HG03565 (cell line): Measurements from ENCODE around the gene ZNF385A.
"Not testable (repeated sequence)": the region's sequence is repeated elsewhere in the genome, so short reads cannot be mapped to it uniquely, and the experiment has no call there.

ENCODE experiments used
- ATAC-seq: cut with Tn5 transposase; IDR thresholded peaks from one replicate; pipeline ENCODE4 v1.9.1; 2021; ENCODE audit warnings: mild to moderate bottlenecking, moderate library complexity; ENCODE audit not compliant: unreplicated experiment

The ZNF385A gene

DNA sequence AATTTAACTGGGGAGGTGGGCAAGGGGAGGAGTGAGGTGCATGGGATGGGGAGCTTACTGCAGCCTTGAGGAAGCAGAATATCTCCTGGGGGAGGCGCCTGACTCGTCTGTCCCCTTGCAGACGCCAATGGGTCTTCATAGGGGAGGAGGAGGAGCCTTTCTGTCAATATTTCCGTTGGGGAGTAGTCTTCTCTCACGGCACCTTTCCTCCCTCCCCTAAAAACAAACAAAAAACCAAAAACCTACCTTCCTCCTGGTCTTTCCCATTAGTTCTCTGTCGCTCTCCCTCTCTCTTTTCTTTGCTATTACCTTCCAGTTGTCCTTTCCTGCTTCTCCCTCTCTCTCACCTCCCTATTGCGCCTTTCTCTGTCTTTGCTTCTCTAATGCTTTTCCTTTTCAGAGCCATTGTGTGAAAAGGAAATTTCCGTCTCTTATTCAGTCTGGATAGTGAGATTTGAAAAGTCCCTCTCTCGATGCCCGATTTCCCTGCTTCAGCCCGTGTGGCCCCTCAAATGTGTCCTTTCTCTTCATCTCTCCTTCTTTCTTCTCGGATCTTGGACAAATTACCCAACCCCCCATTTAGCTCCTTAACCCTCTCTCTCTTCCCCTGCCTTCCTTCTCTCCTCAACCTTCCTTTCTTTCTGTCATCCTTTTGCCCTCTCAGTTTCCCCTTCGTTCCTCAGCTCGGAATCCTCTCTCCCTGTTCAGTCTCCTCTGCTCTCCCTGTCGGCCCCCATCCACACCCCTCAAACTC, 26.2 kb downstream of the ZNF385A start:
- no peak for ATAC-seq

- ATAC-seq: no peak
Observed at GRCh38 chr12:54357506-54358190, 26.9 kb downstream of the ZNF385A start.

GRCh38 chr12:54356951-54357356, 27.6 kb downstream of the ZNF385A start:
- no peak for ATAC-seq

- ATAC-seq: no peak
Observed at GRCh38 chr12:54356228-54356627, 28.3 kb downstream of the ZNF385A start.

DNA sequence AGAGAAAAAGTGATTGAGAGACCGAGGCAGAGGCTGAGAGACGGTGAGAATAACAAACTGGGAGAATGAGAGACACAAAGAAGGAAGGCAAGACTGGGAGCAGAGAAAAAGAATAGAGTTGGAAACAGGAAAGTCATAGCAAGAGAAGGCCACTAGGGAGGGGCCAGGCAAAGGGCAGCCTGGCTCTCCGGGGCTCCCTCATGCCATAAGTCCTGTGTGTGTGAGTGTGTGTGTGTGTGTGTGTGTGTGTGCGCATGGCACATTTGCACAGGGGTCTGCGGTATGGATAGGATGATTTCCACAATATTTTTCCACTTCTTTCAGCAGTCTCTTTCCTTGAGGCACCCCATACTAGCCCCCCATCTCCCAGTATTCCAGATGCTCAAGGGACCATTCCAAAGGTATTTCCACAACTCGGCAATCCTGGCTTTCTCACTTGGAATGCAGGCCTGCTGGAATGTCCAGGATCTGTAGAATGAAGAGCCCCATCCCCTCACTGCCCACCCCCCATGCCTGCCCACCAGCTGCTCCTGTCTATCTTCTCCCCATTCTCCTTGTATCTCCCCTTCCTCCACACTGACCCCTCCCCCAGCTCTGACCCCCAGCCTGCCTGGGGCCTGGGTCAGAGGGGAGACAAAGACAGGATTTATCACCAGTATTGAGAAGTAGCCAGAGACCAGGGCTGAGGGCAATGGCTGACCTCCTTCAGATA, 29.3 kb downstream of the ZNF385A start:
- ATAC-seq: no peak

DNA sequence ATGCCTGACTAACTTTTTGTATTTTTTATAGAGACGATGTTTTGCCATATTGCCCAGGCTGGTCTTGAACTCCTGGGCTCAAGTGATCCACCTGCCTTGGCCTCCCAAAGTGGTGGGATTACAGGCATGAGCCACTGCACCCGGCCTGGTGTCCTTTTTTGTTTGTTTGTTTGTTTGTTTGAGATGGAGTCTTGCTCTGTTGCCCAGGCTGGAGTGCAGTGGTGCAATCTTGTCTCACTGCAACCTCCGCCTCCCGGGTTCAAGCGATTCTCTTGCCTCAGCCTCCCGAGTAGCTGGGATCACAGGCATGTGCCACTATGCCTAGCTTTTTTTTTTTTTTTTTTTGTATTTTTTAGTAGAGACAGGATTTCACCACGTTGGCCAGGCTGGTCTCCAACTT, 30.3 kb downstream of the ZNF385A start:
- not testable (repeated sequence) for ATAC-seq

DNA sequence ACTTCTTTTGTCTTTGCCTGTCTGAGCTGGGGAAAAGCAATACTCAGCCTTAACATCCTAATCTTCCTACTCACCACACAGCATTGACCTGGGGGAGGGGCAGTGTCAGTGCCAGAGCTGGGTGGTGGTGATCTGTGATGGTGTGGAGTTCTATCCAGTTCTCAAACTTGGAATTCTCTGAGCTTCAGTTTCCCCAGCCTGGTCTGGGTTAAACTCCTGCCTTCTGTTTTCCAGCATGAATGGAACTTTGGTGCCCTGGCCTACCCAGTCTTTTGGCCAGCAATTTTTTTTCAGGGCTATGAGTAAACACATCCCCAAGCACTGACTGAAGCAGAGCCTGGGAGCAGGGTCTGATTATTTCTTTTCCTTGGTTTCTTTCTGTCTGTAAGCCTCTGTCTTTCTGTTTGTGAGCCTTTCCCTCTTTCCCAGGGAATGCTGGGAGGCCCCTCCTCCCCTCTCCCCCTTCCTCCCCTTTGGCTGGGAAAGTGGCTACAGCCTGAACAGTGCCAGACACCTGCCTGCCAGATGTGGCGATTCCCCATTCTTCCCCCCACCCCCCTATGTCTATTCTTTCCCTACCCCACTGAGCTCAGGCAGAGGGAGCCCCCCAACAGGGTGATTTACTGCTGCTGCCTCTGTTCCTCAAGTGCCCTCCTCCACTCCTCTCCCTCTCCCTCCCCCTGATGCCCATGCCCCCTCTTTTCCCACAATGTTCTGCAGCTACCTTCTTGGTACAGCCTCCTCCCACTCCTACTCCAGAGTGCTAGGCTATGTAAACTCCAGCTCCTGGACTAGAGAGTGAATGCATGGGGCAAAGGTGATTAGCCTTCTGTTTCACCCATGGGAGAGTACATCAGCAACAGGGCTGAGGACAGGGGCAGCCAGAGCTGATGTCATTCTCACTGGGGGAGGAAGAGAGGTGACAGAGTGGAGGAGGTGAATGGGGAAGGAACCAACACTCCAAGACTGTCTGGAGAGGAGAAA, 31.4 kb downstream of the ZNF385A start:
- no peak for ATAC-seq

DNA sequence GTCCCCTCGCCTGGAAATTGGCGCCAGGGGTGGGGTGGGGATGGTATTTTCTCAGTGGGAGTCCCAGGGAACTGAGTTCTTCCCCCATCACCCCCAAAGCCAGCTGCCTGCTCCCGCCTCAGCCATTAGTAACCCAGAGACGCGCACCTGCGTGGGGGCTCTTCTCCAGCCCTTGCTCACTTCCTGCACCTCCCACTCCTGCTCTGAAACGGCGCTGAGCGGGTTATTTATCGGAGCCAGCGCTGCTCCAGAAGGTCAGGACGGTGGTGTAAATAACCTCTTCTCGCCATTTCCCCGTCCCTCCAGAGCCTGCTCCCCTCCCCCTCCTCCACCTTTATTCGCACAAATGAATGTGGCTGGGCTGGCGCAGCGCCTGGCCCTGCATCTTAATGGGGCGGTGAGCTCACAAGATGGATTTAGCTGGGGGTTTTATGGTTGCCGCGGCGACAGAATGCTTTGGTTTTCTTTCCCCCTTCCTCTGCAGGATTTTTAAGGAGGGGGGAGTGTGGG, 32.5 kb downstream of the ZNF385A start:
- ATAC-seq: no peak

- no peak for ATAC-seq
Observed at GRCh38 chr12:54351341-54351740, 33.2 kb downstream of the ZNF385A start.

GRCh38 chr12:54350743-54351142, 33.8 kb downstream of the ZNF385A start:
- ATAC-seq: no peak

DNA sequence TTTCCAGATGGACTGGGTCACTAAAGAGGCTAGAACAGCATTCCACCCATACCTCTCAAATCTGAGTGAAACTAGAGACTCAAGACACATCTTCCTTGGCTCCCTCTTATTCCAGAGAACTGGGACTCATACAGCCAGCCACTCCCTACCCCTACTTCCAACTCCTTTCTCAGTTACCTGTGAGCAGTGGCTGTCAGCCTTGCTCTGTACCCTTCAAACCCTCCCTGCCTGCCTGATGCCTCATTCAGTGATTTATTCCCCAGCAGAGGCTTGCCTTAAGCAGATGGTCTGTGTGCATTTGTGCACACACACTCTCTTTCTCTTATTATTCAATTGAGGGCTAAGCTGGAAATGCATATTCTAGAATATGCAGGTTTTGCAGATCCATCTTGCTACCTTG, 34.9 kb downstream of the ZNF385A start:
- no peak for ATAC-seq

DNA sequence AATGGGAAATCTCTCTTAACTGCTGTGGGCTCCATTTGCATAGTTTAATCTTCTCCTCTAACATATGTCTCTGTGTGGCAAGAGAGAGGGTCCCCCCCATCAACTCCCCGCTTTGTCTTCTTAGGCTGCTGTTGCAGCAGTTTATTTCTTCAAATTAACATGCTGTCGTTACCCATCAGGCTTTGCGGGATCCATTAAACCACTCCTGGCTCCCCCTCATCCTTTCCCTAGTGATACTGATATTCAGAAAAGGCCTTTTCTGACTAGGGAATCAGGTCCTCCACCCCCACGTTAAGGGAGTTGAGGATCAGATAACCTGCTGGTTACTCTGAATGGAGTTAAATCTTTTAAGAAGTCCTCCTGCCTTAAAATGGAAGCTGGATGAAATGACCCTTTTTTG, 35.5 kb downstream of the ZNF385A start:
- ATAC-seq: no peak

DNA sequence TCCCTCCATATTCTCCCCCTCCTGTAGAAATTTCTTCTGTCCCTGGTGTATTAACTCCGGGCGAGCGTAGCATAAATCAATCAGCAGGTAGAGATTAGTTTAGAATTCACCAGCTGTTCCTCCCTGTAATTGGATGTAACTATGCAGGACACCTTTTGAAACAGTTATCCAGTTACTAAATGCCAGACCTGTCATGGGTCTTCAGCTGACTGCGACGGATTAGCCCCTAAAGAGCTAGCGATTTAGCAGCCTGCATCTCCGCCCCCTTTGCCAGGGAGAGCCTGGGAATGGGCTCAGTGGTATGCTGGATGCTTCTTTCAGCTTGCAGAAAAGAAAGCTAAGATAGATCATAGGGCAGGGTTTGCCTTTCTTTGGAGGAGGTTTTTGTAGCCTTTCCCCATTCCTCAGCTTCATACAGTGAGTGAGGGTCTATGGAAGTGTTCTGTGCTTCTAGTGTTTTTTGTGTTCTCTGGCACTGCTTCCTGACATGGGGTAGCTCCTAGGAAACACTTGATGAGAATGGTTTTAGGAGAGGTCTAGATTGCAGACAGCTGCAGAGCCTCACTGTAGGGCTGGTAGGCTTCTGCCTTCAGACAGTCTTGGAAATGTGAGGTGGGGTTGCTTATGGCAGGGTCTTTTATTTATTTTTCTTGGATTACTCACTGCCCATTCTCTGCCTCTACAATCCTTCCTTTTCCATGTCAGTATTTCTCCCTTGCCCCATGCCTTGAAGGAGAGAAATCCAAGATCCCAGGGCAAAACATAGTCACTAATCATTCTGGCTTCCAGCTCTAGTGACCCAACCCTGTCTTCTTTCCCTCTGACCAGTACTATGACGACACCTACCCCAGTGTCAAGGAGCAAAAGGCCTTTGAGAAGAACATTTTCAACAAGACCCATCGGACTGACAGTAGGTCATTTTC, 42.9 kb downstream of the ZNF385A start:
- no peak for ATAC-seq

DNA sequence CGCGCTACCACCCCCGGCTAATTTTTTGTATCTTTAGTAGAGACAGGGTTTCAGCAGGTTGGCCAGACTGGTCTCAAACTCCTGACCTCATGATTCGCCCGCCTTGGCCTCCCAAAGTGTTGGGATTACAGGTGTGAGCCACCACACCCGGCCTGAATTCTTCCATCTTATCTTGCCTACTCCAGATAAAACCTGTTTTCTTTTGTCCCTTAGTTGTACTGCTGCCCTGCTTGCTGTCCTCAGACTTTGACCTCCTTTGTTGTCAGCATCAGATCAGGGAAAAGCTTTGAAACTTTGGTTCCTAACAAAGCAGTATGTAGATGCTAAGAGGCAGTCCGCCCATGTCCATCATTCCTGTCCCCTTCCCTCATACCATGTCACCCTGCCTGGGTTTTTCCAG, 43.7 kb downstream of the ZNF385A start:
- no peak for ATAC-seq

DNA sequence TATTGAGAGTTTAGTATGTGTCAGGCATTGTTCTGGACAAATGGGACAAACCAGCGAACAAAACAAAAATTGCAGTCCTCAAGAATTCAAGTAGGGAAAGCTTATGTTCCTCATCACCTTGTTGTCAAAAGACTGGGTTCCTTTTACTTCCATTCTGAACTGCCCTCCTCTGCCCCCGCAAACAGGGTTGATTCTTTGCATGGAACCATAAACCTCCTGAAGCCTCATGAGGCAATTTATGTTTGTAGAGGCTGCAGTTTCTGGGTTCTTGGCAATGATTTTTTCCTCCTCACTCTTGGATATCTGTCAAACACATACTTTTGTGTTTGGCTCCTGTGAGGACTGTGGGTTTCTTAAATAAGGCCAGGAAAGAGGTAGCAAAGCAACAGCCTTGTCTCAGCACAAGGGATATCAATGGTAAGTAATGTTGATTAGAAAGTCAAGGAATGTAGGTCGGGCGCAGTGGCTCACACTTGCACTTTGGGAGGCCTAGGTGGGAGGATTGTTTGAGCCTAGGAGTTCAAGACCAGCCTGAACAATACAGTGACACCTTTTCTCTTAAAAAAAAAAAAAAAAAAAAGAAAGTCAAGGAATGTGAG, 45.7 kb downstream of the ZNF385A start:
- ATAC-seq: no peak

DNA sequence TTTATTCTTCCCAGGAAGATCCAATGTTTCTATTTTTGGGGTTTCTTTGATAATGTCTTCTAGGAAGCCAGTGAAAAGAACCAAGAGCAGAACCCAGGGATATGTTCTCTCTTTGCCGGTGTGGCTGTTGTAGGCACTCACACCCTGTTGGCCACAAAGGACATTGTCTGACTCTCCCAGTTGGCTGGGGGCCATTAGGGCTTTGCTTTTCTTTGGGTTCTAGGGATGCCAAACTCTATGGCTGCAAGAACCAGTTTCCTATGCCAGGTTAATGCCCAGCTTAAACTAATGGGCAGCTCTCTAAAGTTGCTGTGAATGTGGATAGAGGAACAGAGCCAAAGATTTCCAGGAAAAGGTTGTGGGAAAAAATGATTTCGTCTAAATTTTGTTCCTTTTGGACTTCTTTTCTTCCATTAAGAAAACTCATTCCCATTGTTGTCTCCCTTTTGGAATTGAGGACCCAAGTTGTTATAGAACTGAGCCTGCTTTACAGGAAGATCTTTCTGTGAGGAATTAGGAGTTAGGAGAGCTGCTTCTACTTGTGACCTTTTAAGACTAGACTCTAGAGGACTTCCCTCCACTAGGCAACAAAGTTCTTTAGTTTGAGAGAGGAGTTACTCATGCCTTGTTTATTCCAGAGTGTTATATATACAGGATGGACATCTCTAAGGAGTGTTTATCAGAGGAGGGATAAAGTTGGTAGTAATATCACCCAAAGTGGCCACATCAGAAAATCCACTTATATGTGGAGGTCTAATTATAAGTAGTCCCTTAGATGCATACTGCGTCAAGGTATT, 46.5 kb downstream of the ZNF385A start:
- no peak for ATAC-seq

- no peak for ATAC-seq
Observed at GRCh38 chr12:54337280-54337842, 47.2 kb downstream of the ZNF385A start.
